ENCODE data around the gene RSRC1.

Gene RSRC1

DNA sequence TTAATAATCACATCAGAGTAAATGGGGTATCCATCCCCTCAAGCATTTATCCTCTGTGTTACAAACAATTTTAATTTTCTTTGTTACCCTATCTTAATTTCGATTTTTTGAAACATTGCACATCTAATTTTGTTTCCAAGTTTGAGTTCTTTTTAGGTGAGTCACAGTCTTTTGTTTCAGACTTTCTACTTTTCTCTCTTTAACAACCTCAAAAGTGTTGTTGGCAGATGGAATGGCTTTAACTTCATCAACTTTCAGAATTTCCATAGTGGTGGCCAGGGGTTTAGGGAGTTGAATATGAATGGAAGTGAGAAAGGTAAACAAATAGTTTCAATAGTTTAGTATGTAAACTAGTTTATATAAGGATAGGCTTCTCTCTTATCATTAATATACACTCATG is 238.1 kb downstream of the RSRC1 start:
- H3K36me3 Mint-ChIP-seq (ENCODE audit: insufficient read depth), result no peaks in the 10 kb centered on the region
- no peak for ATAC-seq (replicated peaks)
- no peak overlapping the region for H3K27ac Mint-ChIP-seq

DNA sequence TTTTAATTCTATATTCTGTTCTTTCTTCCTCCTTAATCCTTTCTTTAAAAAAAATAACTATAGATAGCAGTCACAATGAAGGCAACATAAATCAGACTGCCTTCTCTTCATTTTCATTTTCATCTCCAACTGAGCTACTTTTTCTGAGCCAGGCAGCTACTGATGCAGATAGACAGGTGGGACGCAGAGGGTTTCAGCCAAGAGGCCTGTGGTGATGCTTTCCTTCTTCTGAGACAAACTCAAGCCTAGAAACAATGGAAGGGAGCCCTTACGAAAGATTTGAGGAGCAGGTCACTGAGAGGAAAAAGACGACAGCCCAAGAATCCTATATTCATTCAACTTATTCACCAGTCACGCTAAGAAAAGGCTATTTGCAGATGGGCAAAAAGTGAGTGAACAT is 241.1 kb downstream of the RSRC1 start:
- no peak for DNase-seq
- Mint-ChIP-seq H3K27ac (no peak overlapping the region), H3K36me3 (ENCODE audit: insufficient read depth) (no peaks in the 10 kb centered on the region), H3K9me3 (no peaks in the 10 kb centered on the region), H3K4me1 (ENCODE audit: low read depth in 2 of 2) (peaks cover 1 to 5% of the 10 kb centered on the region in 2 donors), H3K27me3 (no peaks in the 10 kb centered on the region), H3K4me3 (no peak overlapping the region)
- ATAC-seq (replicated peaks), result no peak

More for the DNA sequence above, 238.1 kb downstream of the RSRC1 start:
- peaks cover 0 to 1% of the 10 kb centered on the region in 2 donors for H3K4me1 Mint-ChIP-seq (ENCODE audit: low read depth in 2 of 2)
- H3K4me3 Mint-ChIP-seq, result no peak overlapping the region
- no peaks in the 10 kb centered on the region for H3K27me3 Mint-ChIP-seq
- DNase-seq, result no peak
- H3K9me3 Mint-ChIP-seq, result no peaks in the 10 kb centered on the region

DNA sequence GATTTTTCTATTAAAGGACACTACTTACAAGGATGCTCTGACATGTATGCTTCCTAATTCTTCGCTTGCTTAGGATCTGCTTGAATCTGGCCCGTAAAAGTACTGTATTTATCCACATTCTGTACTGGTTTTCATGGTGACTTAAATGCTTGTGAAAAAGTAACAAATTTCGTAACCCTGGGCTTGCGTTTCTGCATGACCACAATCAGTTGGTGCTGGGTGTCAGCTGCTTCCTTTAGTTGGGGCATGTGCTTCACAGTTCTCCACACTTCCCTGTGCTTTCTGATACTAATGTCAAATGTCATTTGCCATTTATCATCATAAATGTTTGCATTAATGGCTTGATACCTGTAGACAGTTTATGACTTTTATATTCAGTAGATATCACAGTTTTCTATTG is 242.7 kb downstream of the RSRC1 start:
- Mint-ChIP-seq H3K4me1 (ENCODE audit: low read depth in 2 of 2) (peaks cover 1 to 5% of the 10 kb centered on the region in 2 donors), H3K27ac (no peak overlapping the region), H3K36me3 (ENCODE audit: insufficient read depth) (no peaks in the 10 kb centered on the region), H3K4me3 (no peak overlapping the region), H3K9me3 (no peaks in the 10 kb centered on the region), H3K27me3 (no peaks in the 10 kb centered on the region)
- DNase-seq (no peak), ATAC-seq (replicated peaks) (no peak)

GRCh38 chr3:158354713-158355112 is 244.8 kb downstream of the RSRC1 start:
- H3K4me3 Mint-ChIP-seq, result no peak overlapping the region
- no peak overlapping the region for H3K27ac Mint-ChIP-seq
- H3K4me1 Mint-ChIP-seq (ENCODE audit: low read depth in 2 of 2), result peaks cover 1 to 5% of the 10 kb centered on the region in 2 donors

GRCh38 chr3:158355623-158356588 is 246.0 kb downstream of the RSRC1 start:
- DNase-seq (no peak), ATAC-seq (replicated peaks) (no peak)
- Mint-ChIP-seq H3K4me3 (no peak overlapping the region), H3K9me3 (no peaks in the 10 kb centered on the region), H3K27ac (no peak overlapping the region), H3K36me3 (ENCODE audit: insufficient read depth) (no peaks in the 10 kb centered on the region), H3K4me1 (ENCODE audit: low read depth in 2 of 2) (peaks cover 1 to 5% of the 10 kb centered on the region in 2 donors), H3K27me3 (no peaks in the 10 kb centered on the region)

More at GRCh38 chr3:158354713-158355112, 244.8 kb downstream of the RSRC1 start:
- no peak for ATAC-seq (replicated peaks)
- Mint-ChIP-seq H3K36me3 (ENCODE audit: insufficient read depth) (no peaks in the 10 kb centered on the region), H3K27me3 (no peaks in the 10 kb centered on the region), H3K9me3 (no peaks in the 10 kb centered on the region)
- no peak for DNase-seq

GRCh38 chr3:158359339-158359738 is 249.4 kb downstream of the RSRC1 start:
- Mint-ChIP-seq H3K36me3 (ENCODE audit: insufficient read depth) (no peaks in the 10 kb centered on the region), H3K27ac (no peak overlapping the region), H3K27me3 (no peaks in the 10 kb centered on the region), H3K9me3 (no peaks in the 10 kb centered on the region), H3K4me1 (ENCODE audit: low read depth in 2 of 2) (no peaks in the 10 kb centered on the region), H3K4me3 (no peak overlapping the region)
- ATAC-seq (replicated peaks), result no peak
- no peak for DNase-seq

DNA sequence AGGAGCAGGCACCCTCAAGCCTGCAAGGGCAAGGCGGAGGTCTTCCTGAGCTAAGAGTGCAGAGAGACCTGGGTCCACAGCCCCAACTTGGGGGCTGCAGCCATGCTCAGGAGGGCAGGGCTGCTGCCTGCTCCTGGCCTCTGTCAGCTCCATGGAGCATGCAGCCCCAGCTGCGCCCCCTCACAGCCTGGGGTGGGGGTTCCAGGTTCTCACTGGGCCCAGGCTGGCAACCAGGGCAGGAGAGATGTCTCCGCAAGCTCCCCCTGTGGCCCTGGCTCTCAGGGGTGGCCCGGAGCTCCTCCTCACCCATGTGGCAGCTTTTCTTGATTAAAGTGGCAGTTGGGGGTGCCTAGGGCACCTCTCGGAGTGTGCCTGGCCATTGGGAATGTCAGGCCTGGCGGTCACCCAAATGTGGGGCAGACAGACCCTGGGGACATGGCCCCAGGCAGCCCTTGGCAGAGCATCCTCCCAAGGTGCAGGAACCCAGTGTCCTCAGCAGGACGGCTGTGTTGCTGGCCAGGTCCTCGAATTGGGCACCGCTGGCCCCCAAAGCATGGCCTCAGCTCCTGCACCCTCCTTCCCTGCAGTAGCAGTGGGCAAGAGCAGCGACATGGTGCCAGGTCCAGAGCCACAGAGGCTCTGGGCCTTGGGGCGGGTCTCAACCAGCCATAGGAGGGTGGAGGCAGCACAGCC is 251.0 kb downstream of the RSRC1 start:
- H3K27ac Mint-ChIP-seq, result no peak overlapping the region
- no peaks in the 10 kb centered on the region for H3K27me3 Mint-ChIP-seq
- no peak overlapping the region for H3K4me3 Mint-ChIP-seq
- DNase-seq, result no peak
- no peaks in the 10 kb centered on the region for H3K36me3 Mint-ChIP-seq (ENCODE audit: insufficient read depth)
- no peaks in the 10 kb centered on the region for H3K9me3 Mint-ChIP-seq
- no peaks in the 10 kb centered on the region for H3K4me1 Mint-ChIP-seq (ENCODE audit: low read depth in 2 of 2)
- ATAC-seq (replicated peaks), result no peak

- no peaks in the 10 kb centered on the region for H3K9me3 Mint-ChIP-seq
- H3K36me3 Mint-ChIP-seq (ENCODE audit: insufficient read depth), result no peaks in the 10 kb centered on the region
- H3K27ac Mint-ChIP-seq, result no peak overlapping the region
- ATAC-seq (replicated peaks) (no peak), DNase-seq (no peak)
- H3K4me3 Mint-ChIP-seq, result no peak overlapping the region
- no peaks in the 10 kb centered on the region for H3K27me3 Mint-ChIP-seq
- H3K4me1 Mint-ChIP-seq (ENCODE audit: low read depth in 2 of 2), result peaks cover 0 to 2% of the 10 kb centered on the region in 2 donors
Observed at GRCh38 chr3:158368271-158368670, 258.4 kb downstream of the RSRC1 start.

GRCh38 chr3:158369279-158369678 is 259.4 kb downstream of the RSRC1 start:
- H3K27me3 Mint-ChIP-seq, result no peaks in the 10 kb centered on the region
- no peak overlapping the region for H3K4me3 Mint-ChIP-seq
- ATAC-seq (replicated peaks), result no peak
- DNase-seq, result no peak
- no peaks in the 10 kb centered on the region for H3K36me3 Mint-ChIP-seq (ENCODE audit: insufficient read depth)
- H3K27ac Mint-ChIP-seq, result no peak overlapping the region
- H3K9me3 Mint-ChIP-seq, result no peaks in the 10 kb centered on the region
- peaks cover 0 to 2% of the 10 kb centered on the region in 2 donors for H3K4me1 Mint-ChIP-seq (ENCODE audit: low read depth in 2 of 2)

DNA sequence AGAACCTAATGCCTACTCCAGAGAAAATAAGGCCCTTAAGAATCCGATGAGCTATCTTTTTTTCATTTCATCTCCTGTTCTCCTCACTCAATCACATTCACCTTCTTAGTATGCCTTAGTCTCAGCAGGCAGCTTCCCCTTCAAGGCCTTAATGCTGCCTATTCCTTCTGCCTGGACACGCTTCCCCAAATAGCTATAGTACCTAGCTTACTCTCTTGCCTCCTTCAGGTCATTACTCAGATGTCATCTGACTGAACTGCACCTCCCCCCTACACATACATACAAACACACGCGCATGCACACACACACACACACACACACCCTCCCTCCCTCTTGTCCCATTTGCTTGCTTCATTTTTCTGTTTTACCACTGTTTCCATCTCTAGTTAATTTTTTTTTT is 269.6 kb downstream of the RSRC1 start:
- Mint-ChIP-seq H3K4me1 (ENCODE audit: low read depth in 2 of 2) (peaks cover 0 to 6% of the 10 kb centered on the region in 2 donors), H3K27me3 (no peaks in the 10 kb centered on the region), H3K27ac (no peak overlapping the region), H3K4me3 (no peak overlapping the region), H3K9me3 (no peaks in the 10 kb centered on the region), H3K36me3 (ENCODE audit: insufficient read depth) (no peaks in the 10 kb centered on the region)
- DNase-seq (no peak), ATAC-seq (replicated peaks) (no peak)

GRCh38 chr3:158381262-158381868 is 271.5 kb downstream of the RSRC1 start:
- Mint-ChIP-seq H3K4me1 (ENCODE audit: low read depth in 2 of 2) (peaks cover 0 to 6% of the 10 kb centered on the region in 2 donors), H3K36me3 (ENCODE audit: insufficient read depth) (no peaks in the 10 kb centered on the region), H3K4me3 (no peak overlapping the region), H3K9me3 (no peaks in the 10 kb centered on the region), H3K27ac (no peak overlapping the region), H3K27me3 (no peaks in the 10 kb centered on the region)
- DNase-seq (no peak), ATAC-seq (replicated peaks) (no peak)

GRCh38 chr3:158382479-158382878 is 272.6 kb downstream of the RSRC1 start:
- Mint-ChIP-seq H3K27me3 (no peaks in the 10 kb centered on the region), H3K9me3 (no peaks in the 10 kb centered on the region), H3K36me3 (ENCODE audit: insufficient read depth) (no peaks in the 10 kb centered on the region), H3K4me3 (no peak overlapping the region), H3K27ac (no peak overlapping the region), H3K4me1 (ENCODE audit: low read depth in 2 of 2) (peaks cover 0 to 6% of the 10 kb centered on the region in 2 donors)
- no peak for DNase-seq
- ATAC-seq (replicated peaks), result no peak

- ATAC-seq (replicated peaks) (no peak), DNase-seq (no peak)
- H3K36me3 Mint-ChIP-seq (ENCODE audit: insufficient read depth), result no peaks in the 10 kb centered on the region
- H3K27me3 Mint-ChIP-seq, result no peaks in the 10 kb centered on the region
- no peak overlapping the region for H3K4me3 Mint-ChIP-seq
- no peak overlapping the region for H3K27ac Mint-ChIP-seq
- peaks cover 0 to 6% of the 10 kb centered on the region in 2 donors for H3K4me1 Mint-ChIP-seq (ENCODE audit: low read depth in 2 of 2)
- no peaks in the 10 kb centered on the region for H3K9me3 Mint-ChIP-seq
Observed at GRCh38 chr3:158384019-158384418, 274.1 kb downstream of the RSRC1 start.

Data from effector memory CD8-positive, alpha-beta T cell (primary cell).